Activated T-helper 1 cell treated with anti-CD3 and anti-CD28 coated beads, Interleukin-12 subunit alpha, Interleukin-12 subunit beta, Interleukin-2, Interleukin-4 antibody, amounts not matched to agents 30 ng/mL and 10 ng/mL and 1 ng/mL, durations not matched to agents 14 hours and 24 hours and 36 hours (primary cell): ENCODE measurements around the gene RSU1. TPM values are rescaled to one million over a fixed set of nuclear protein-coding genes. Genes with fewer than 3 reads are reported as not detected.

ENCODE experiments used
- DNase-seq: peaks from one replicate; pipeline ENCODE4 v3.0.0; 2021; ENCODE audit warnings: low spot score
- H3K27ac Mint-ChIP-seq: one replicate; pipeline ENCODE4 v1.8.0; 2021; ENCODE audit warnings: mild to moderate bottlenecking, mixed read lengths
- H3K27me3 Mint-ChIP-seq: one replicate; pipeline ENCODE4 v1.8.0; 2022; ENCODE audit warnings: mild to moderate bottlenecking, moderate library complexity, mixed read lengths; ENCODE audit not compliant: insufficient read depth
- H3K36me3 Mint-ChIP-seq: one replicate; pipeline ENCODE4 v1.8.0; 2021; ENCODE audit warnings: low read depth, mixed read lengths
- H3K4me1 Mint-ChIP-seq: one replicate; pipeline ENCODE4 v1.8.0; 2021; ENCODE audit warnings: low read depth, mixed read lengths
- H3K4me3 Mint-ChIP-seq: one replicate; pipeline ENCODE4 v1.8.0; 2021; ENCODE audit warnings: mild to moderate bottlenecking, moderate library complexity, mixed read lengths
- H3K9me3 Mint-ChIP-seq: one replicate; pipeline ENCODE4 v1.8.0; 2021; ENCODE audit warnings: mixed read lengths
- intact Hi-C: fragments of 100-400 bp; cut with micrococcal nuclease; formaldehyde crosslinking; loops from one replicate; pipeline ENCODE4 v1.15.1; 2024
- total RNA-seq: library from RNA; stranded (reverse); gene quantifications from 2 replicates; pipeline ENCODE4 v1.2.3, GENCODE V29; 2022

RSU1 gene
- total RNA-seq, 1 donor from 2014 or later, result 46.9 TPM

GRCh38 chr10:16632996-16633395 is 184.2 kb downstream of the RSU1 start:
- Mint-ChIP-seq H3K27ac (no peak overlapping the region), H3K36me3 (no peaks in the 10 kb centered on the region), H3K9me3 (no peaks in the 10 kb centered on the region), H3K27me3 (no peaks in the 10 kb centered on the region), H3K4me1 (no peaks in the 10 kb centered on the region), H3K4me3 (no peak overlapping the region)
- intact Hi-C loops, result no loop called here
- no peak for DNase-seq

GRCh38 chr10:16626697-16627096 is 190.5 kb downstream of the RSU1 start:
- DNase-seq, result no peak
- Mint-ChIP-seq H3K36me3 (no peaks in the 10 kb centered on the region), H3K4me3 (no peak overlapping the region), H3K9me3 (peaks cover 15% of the 10 kb centered on the region), H3K4me1 (no peaks in the 10 kb centered on the region), H3K27ac (no peak overlapping the region), H3K27me3 (no peaks in the 10 kb centered on the region)
- intact Hi-C loops, result no loop called here

GRCh38 chr10:16612981-16613355 is 204.3 kb downstream of the RSU1 start:
- no peak overlapping the region for H3K4me3 Mint-ChIP-seq
- DNase-seq, result no peak
- no peaks in the 10 kb centered on the region for H3K36me3 Mint-ChIP-seq
- intact Hi-C loops, result no loop called here
- no peaks in the 10 kb centered on the region for H3K4me1 Mint-ChIP-seq
- H3K27ac Mint-ChIP-seq, result no peak overlapping the region
- H3K27me3 Mint-ChIP-seq, result no peaks in the 10 kb centered on the region
- peaks cover 29% of the 10 kb centered on the region for H3K9me3 Mint-ChIP-seq

GRCh38 chr10:16612115-16612980 is 204.9 kb downstream of the RSU1 start:
- H3K27ac Mint-ChIP-seq, result no peak overlapping the region

GRCh38 chr10:16611037-16611436 is 206.2 kb downstream of the RSU1 start:
- H3K27ac Mint-ChIP-seq, result no peak overlapping the region
- H3K27me3 Mint-ChIP-seq, result no peaks in the 10 kb centered on the region
- no peaks in the 10 kb centered on the region for H3K36me3 Mint-ChIP-seq
- no peak overlapping the region for H3K4me3 Mint-ChIP-seq
- H3K4me1 Mint-ChIP-seq, result no peaks in the 10 kb centered on the region
- DNase-seq, result no peak
- H3K9me3 Mint-ChIP-seq, result peaks cover 16% of the 10 kb centered on the region
- intact Hi-C loops, result no loop called here

More at GRCh38 chr10:16612115-16612980, 204.9 kb downstream of the RSU1 start:
- DNase-seq, result no peak
- Mint-ChIP-seq H3K4me3 (no peak overlapping the region), H3K36me3 (no peaks in the 10 kb centered on the region), H3K9me3 (peaks cover 25% of the 10 kb centered on the region), H3K4me1 (no peaks in the 10 kb centered on the region), H3K27me3 (no peaks in the 10 kb centered on the region)
- intact Hi-C loops, result no loop called here

GRCh38 chr10:16609211-16609610 is 208.0 kb downstream of the RSU1 start:
- DNase-seq, result no peak
- no peaks in the 10 kb centered on the region for H3K9me3 Mint-ChIP-seq
- H3K4me1 Mint-ChIP-seq, result no peaks in the 10 kb centered on the region
- no peak overlapping the region for H3K4me3 Mint-ChIP-seq
- no peaks in the 10 kb centered on the region for H3K36me3 Mint-ChIP-seq
- no peaks in the 10 kb centered on the region for H3K27me3 Mint-ChIP-seq
- no peak overlapping the region for H3K27ac Mint-ChIP-seq
- intact Hi-C loops, result no loop called here

GRCh38 chr10:16606923-16607322 is 210.3 kb downstream of the RSU1 start:
- H3K36me3 Mint-ChIP-seq, result no peaks in the 10 kb centered on the region
- no peaks in the 10 kb centered on the region for H3K4me1 Mint-ChIP-seq
- H3K27me3 Mint-ChIP-seq, result no peaks in the 10 kb centered on the region
- intact Hi-C loops, result no loop called here
- no peak for DNase-seq
- no peak overlapping the region for H3K4me3 Mint-ChIP-seq
- no peak overlapping the region for H3K27ac Mint-ChIP-seq
- no peaks in the 10 kb centered on the region for H3K9me3 Mint-ChIP-seq

GRCh38 chr10:16606421-16606820 is 210.8 kb downstream of the RSU1 start:
- H3K4me1 Mint-ChIP-seq, result no peaks in the 10 kb centered on the region
- DNase-seq, result no peak
- no peak overlapping the region for H3K27ac Mint-ChIP-seq
- no peaks in the 10 kb centered on the region for H3K27me3 Mint-ChIP-seq
- H3K4me3 Mint-ChIP-seq, result no peak overlapping the region
- H3K9me3 Mint-ChIP-seq, result no peaks in the 10 kb centered on the region
- H3K36me3 Mint-ChIP-seq, result no peaks in the 10 kb centered on the region
- intact Hi-C loops, result no loop called here

- DNase-seq, result no peak
- Mint-ChIP-seq H3K4me1 (no peaks in the 10 kb centered on the region), H3K27ac (no peak overlapping the region), H3K4me3 (no peak overlapping the region), H3K36me3 (no peaks in the 10 kb centered on the region), H3K9me3 (no peaks in the 10 kb centered on the region), H3K27me3 (no peaks in the 10 kb centered on the region)
- intact Hi-C loops, result no loop called here
Measured at GRCh38 chr10:16603308-16603707, 213.9 kb downstream of the RSU1 start.

- DNase-seq, result no peak
- no peaks in the 10 kb centered on the region for H3K4me1 Mint-ChIP-seq
- no peaks in the 10 kb centered on the region for H3K36me3 Mint-ChIP-seq
- intact Hi-C loops, result no loop called here
- no peak overlapping the region for H3K4me3 Mint-ChIP-seq
- no peaks in the 10 kb centered on the region for H3K9me3 Mint-ChIP-seq
- H3K27me3 Mint-ChIP-seq, result no peaks in the 10 kb centered on the region
- H3K27ac Mint-ChIP-seq, result no peak overlapping the region
Measured at GRCh38 chr10:16602104-16602775, 215.0 kb downstream of the RSU1 start.

- Mint-ChIP-seq H3K9me3 (no peaks in the 10 kb centered on the region), H3K27me3 (no peaks in the 10 kb centered on the region), H3K4me1 (no peaks in the 10 kb centered on the region), H3K27ac (no peak overlapping the region), H3K4me3 (no peak overlapping the region), H3K36me3 (no peaks in the 10 kb centered on the region)
- no peak for DNase-seq
- intact Hi-C loops, result no loop called here
Measured at GRCh38 chr10:16599662-16600061, 217.6 kb downstream of the RSU1 start.

GRCh38 chr10:16597656-16598055 is 219.6 kb downstream of the RSU1 start:
- Mint-ChIP-seq H3K9me3 (no peaks in the 10 kb centered on the region), H3K4me1 (no peaks in the 10 kb centered on the region)

GRCh38 chr10:16592378-16592777 is 224.8 kb downstream of the RSU1 start:
- Mint-ChIP-seq H3K9me3 (no peaks in the 10 kb centered on the region), H3K36me3 (peaks cover 2% of the 10 kb centered on the region), H3K27me3 (no peaks in the 10 kb centered on the region), H3K4me1 (no peaks in the 10 kb centered on the region), H3K4me3 (no peak overlapping the region), H3K27ac (no peak overlapping the region)
- intact Hi-C loops, result no loop called here
- DNase-seq, result no peak

More at GRCh38 chr10:16597656-16598055, 219.6 kb downstream of the RSU1 start:
- intact Hi-C loops, result no loop called here
- no peak for DNase-seq
- Mint-ChIP-seq H3K27me3 (no peaks in the 10 kb centered on the region), H3K4me3 (no peak overlapping the region), H3K36me3 (peaks cover 2% of the 10 kb centered on the region), H3K27ac (no peak overlapping the region)
